ENCODE data around the gene DUSP8. TPM values are rescaled to one million over a fixed set of nuclear protein-coding genes. Genes with fewer than 3 reads are reported as not detected.

The DUSP8 gene
- total RNA-seq, 1 experiment from 2014 or later: 2.6 TPM

DNA sequence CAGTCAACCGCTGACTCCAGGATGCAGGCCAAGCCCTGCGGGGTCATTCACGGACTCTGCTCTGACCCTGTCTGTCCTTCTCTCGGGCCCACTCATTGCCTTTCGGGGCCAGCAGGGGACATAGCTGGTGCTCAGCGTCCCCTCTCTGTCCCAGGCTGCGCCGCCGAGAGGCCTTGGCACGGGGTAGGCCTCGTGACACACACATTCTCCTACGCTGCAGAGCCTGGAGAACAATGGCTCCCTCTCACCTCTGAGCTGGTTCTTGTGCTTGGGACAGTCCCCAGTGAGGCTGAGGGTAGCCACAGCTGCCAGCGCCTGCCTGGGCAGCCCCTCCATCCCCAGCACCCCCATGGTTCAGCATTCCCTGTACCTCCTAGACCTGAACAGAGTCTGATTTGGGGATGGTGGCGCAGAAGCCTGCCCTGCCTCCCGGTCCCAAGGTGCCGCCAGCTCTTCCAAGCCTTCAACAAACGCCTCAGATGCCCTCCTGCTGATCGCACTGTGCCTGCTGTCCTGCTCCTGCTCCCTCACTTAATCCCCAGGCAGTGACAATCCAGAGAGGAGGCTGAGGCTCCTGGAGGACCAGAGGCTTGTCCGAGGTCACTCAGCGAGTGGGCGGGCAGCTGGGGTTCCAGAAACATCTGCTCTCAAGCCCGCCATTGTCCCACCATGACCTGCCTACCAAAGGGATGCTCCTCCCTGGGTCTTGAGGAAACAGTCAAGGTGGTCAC is 30.4 kb downstream of the DUSP8 start:
- Histone ChIP-seq H3K4me1 (replicated peaks; ENCODE audit: insufficient read depth) (no peaks in the 10 kb centered on the region; the same call in 1 of the 2 replicates), H3F3A (ENCODE audit: insufficient read depth, low read depth) (no peaks in the 10 kb centered on the region), H3K9me2 (ENCODE audit: insufficient read depth) (no peaks in the 10 kb centered on the region), H3K27me3 (ENCODE audit: insufficient read depth, low read depth) (peaks cover 16% of the 10 kb centered on the region; the same call in 1 of the 2 replicates), H3K4me2 (no peak overlapping the region), H3K4me3 (no peak overlapping the region), H3K36me3 (ENCODE audit: low read depth) (no peaks in the 10 kb centered on the region), H4K20me1 (ENCODE audit: insufficient read depth) (no peaks in the 10 kb centered on the region), H2AFZ (no peak overlapping the region), H3K79me2 (ENCODE audit: low read depth) (peaks cover 3% of the 10 kb centered on the region; the same call in 1 of the 2 replicates), H3K9me3 (ENCODE audit: insufficient read depth, low read depth) (no peaks in the 10 kb centered on the region), H3K27ac (no peak overlapping the region)
- no TSS peak for BruUV-seq (replicated peaks)
- intact Hi-C loops (cut with micrococcal nuclease; ENCODE audit: unreplicated experiment): loop anchor here (10.0 kb wide), 1 partner anchor 283 kb away; no protein-coding TSS in a partner anchor
- POLR2A ChIA-PET (ENCODE audit: unreplicated experiment): no interaction called here
- no peak for DNase-seq
- TF ChIP-seq EZH2 (IDR thresholded peaks at IDR 0.05; ENCODE audit: low read depth): no peak
- TF ChIP-seq CTCF (conservative IDR thresholded peaks at IDR 0.05): no peak
- CTCF ChIA-PET: no interaction called here

GRCh38 chr11:1540074-1540473 is 32.0 kb downstream of the DUSP8 start:
- H3K9me2 ChIP-seq (ENCODE audit: insufficient read depth): no peaks in the 10 kb centered on the region
- H3K4me2 ChIP-seq: no peak overlapping the region
- intact Hi-C loops (cut with micrococcal nuclease; ENCODE audit: unreplicated experiment): loop anchor here (10.0 kb wide), 1 partner anchor 285 kb away; no protein-coding TSS in a partner anchor
- H3F3A ChIP-seq (ENCODE audit: insufficient read depth, low read depth): no peaks in the 10 kb centered on the region
- POLR2A ChIA-PET (ENCODE audit: unreplicated experiment): interaction anchor here (0.5 kb wide), 1 partner anchor 70 kb away, joined by 5 read pairs; no protein-coding TSS in a partner anchor
- H2AFZ ChIP-seq: no peak overlapping the region
- H3K4me1 ChIP-seq (replicated peaks; ENCODE audit: insufficient read depth): no peaks in the 10 kb centered on the region
- DNase-seq: no peak
- CTCF ChIA-PET: no interaction called here
- peaks cover 3% of the 10 kb centered on the region; the same call in 1 of the 2 replicates for H3K79me2 ChIP-seq (ENCODE audit: low read depth)
- H4K20me1 ChIP-seq (ENCODE audit: insufficient read depth): no peaks in the 10 kb centered on the region
- TF ChIP-seq CTCF (conservative IDR thresholded peaks at IDR 0.05) (no peak), EZH2 (IDR thresholded peaks at IDR 0.05; ENCODE audit: low read depth) (no peak)
- BruUV-seq (replicated peaks): no TSS peak
- no peak overlapping the region for H3K27ac ChIP-seq
- H3K9me3 ChIP-seq (ENCODE audit: insufficient read depth, low read depth): no peaks in the 10 kb centered on the region
- no peaks in the 10 kb centered on the region for H3K36me3 ChIP-seq (ENCODE audit: low read depth)
- H3K27me3 ChIP-seq (ENCODE audit: insufficient read depth, low read depth): peaks cover 8% of the 10 kb centered on the region; the same call in 1 of the 2 replicates
- H3K4me3 ChIP-seq: no peak overlapping the region

DNA sequence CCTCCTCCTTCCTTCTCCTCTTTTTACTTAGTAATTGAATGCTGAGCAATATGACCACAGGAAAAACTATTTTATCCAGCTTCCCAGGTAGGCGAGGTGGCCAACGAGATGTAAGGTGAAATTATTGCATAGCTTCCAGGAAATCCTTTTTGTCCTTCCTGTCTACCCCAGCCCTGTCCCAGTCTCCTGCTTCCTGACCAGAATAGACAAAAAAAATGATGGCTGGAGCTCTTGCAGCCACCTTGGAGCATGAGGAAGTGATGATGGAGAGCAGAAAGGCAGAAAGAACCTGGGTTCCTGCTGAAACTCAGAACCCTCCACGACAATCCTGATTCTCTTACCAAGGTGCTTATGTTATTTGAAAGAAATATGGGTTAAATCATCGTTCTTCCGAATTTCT is 33.9 kb downstream of the DUSP8 start:
- H3K4me3 ChIP-seq: no peak overlapping the region
- no peak for DNase-seq
- H3K4me1 ChIP-seq (replicated peaks; ENCODE audit: insufficient read depth): no peaks in the 10 kb centered on the region
- H3K27me3 ChIP-seq (ENCODE audit: insufficient read depth, low read depth): peaks cover 8% of the 10 kb centered on the region; the same call in 1 of the 2 replicates
- H3K9me2 ChIP-seq (ENCODE audit: insufficient read depth): no peaks in the 10 kb centered on the region
- BruUV-seq (replicated peaks): no TSS peak
- ChIA-PET POLR2A (ENCODE audit: unreplicated experiment) (no interaction called here), CTCF (no interaction called here)
- no peaks in the 10 kb centered on the region for H3K9me3 ChIP-seq (ENCODE audit: insufficient read depth, low read depth)
- H3K36me3 ChIP-seq (ENCODE audit: low read depth): no peaks in the 10 kb centered on the region
- no peaks in the 10 kb centered on the region for H4K20me1 ChIP-seq (ENCODE audit: insufficient read depth)
- no peak overlapping the region for H3K4me2 ChIP-seq
- intact Hi-C loops (cut with micrococcal nuclease; ENCODE audit: unreplicated experiment): no loop called here
- no peak overlapping the region for H2AFZ ChIP-seq
- no peak for TF ChIP-seq CTCF (conservative IDR thresholded peaks at IDR 0.05)
- no peak for TF ChIP-seq EZH2 (IDR thresholded peaks at IDR 0.05; ENCODE audit: low read depth)
- no peak overlapping the region for H3K27ac ChIP-seq
- H3K79me2 ChIP-seq (ENCODE audit: low read depth): peaks cover 8% of the 10 kb centered on the region; the same call in 1 of the 2 replicates
- no peaks in the 10 kb centered on the region for H3F3A ChIP-seq (ENCODE audit: insufficient read depth, low read depth)
